Measurements from ENCODE around the gene PRMT9. TPM values are rescaled to one million over a fixed set of nuclear protein-coding genes. Genes with fewer than 3 reads are reported as not detected.

PRMT9 gene
- total and polyA plus RNA-seq, 10 of the 15 experiments (the other 5 are each of a cell fraction or from before 2014, with no cell fraction given): 4.1 to 11.8 (median 7.6) TPM

DNA sequence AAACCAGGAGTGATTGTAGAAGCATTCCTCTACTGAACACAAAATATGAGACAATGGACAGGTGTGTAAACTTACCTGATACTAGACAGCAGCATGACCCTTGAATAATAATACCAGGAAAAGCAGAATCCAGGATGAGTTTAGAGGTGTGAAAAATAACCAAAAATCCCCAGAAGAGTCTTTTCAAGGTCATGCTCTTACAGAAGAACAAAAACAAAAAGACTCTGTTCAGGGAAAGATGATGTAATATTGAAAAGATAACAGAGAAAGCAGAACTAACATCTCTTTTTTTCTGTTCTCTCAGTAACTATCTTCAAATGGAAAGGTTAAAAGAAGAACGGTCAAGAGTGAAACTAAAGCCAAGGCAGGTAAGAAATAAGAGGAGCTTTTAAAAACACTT, 33.9 kb upstream of the PRMT9 start (continued):
- TF ChIP-seq, protein P1, sequence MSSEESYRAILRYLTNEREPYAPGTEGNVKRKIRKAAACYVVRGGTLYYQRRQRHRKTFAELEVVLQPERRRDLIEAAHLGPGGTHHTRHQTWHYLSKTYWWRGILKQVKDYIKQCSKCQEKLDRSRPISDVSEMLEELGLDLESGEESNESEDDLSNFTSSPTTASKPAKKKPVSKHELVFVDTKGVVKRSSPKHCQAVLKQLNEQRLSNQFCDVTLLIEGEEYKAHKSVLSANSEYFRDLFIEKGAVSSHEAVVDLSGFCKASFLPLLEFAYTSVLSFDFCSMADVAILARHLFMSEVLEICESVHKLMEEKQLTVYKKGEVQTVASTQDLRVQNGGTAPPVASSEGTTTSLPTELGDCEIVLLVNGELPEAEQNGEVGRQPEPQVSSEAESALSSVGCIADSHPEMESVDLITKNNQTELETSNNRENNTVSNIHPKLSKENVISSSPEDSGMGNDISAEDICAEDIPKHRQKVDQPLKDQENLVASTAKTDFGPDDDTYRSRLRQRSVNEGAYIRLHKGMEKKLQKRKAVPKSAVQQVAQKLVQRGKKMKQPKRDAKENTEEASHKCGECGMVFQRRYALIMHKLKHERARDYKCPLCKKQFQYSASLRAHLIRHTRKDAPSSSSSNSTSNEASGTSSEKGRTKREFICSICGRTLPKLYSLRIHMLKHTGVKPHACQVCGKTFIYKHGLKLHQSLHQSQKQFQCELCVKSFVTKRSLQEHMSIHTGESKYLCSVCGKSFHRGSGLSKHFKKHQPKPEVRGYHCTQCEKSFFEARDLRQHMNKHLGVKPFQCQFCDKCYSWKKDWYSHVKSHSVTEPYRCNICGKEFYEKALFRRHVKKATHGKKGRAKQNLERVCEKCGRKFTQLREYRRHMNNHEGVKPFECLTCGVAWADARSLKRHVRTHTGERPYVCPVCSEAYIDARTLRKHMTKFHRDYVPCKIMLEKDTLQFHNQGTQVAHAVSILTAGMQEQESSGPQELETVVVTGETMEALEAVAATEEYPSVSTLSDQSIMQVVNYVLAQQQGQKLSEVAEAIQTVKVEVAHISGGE (CRISPR knock-in tag; IDR thresholded peaks at IDR 0.05): no peak
- TF ChIP-seq, protein P2, sequence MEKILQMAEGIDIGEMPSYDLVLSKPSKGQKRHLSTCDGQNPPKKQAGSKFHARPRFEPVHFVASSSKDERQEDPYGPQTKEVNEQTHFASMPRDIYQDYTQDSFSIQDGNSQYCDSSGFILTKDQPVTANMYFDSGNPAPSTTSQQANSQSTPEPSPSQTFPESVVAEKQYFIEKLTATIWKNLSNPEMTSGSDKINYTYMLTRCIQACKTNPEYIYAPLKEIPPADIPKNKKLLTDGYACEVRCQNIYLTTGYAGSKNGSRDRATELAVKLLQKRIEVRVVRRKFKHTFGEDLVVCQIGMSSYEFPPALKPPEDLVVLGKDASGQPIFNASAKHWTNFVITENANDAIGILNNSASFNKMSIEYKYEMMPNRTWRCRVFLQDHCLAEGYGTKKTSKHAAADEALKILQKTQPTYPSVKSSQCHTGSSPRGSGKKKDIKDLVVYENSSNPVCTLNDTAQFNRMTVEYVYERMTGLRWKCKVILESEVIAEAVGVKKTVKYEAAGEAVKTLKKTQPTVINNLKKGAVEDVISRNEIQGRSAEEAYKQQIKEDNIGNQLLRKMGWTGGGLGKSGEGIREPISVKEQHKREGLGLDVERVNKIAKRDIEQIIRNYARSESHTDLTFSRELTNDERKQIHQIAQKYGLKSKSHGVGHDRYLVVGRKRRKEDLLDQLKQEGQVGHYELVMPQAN (conservative IDR thresholded peaks at IDR 0.05): no peak

DNA sequence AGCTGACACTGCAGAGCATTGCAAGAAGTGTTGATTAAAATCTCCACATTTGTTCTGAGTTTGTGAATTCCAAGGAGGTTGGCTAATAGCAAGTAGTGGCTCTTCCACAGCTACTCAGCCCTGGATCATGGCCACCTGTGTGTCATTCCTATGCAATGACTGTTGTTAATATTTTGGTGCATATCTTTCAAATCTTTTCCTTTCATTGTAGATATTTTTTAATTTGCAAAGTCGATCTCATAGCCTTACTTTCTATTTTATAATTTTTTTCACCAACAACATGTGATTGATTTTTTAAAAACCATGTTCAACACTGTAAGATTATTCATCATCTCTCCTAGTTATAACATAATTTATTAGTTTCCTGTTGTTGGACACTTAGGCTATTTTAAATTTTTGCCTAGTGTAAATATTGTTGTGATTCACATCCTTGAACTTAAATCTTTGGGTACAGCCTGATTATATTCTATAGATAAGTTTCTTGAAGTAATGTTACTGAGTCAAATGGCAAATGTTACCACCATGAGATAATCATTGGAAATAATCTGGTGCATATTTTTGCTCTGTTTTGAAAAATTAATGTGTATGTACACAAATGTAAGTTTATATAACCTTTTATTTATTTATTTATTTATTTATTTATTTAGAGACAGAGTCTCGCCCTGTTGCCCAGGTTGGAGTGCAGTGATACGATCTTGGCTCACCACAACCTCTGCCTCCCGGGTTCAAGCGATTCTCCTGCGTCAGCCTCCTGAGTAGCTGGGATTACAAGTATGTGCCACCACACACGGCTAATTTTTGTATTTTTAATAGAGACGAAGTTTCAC, 30.8 kb upstream of the PRMT9 start:
- no peak overlapping the region for H2AFZ ChIP-seq (ENCODE audit: control insufficient read depth, low read depth, low read length)
- no peaks in the 10 kb centered on the region for H3K79me2 ChIP-seq (ENCODE audit: control insufficient read depth, insufficient read depth, low read length)
- ChIA-PET POLR2A (no interaction called here), RAD21 (ENCODE audit: unreplicated experiment) (no interaction called here), CTCF (interaction anchor here (1.9 to 10.7 kb wide), 3 partner anchors 10 to 151 kb away, joined by 5 to 343 read pairs (median 5); no protein-coding TSS in a partner anchor), SMC1A (ENCODE audit: uncharacterized antibody, unreplicated experiment) (interaction anchor here (1.4 to 8.1 kb wide), 5 partner anchors 9 to 149 kb away, joined by 4 to 251 read pairs (median 6); partner anchors contain the start of genes ARHGAP10 and TMEM184C)
- no peak overlapping the region for H3K4me2 ChIP-seq (ENCODE audit: control insufficient read depth, insufficient read depth)
- FAIRE-seq (no peak), ATAC-seq (no peak), DNase-seq (ENCODE audit: low read depth, low spot score) (no peak)
- no peak overlapping the region for H3K27ac ChIP-seq (ENCODE audit: control insufficient read depth, insufficient read depth)
- WGBS (ENCODE audit: insufficient coverage, insufficient replicate concordance, low lambda C conversion rate, missing lambda C conversion rate): 76% methylated on average over 8 of the region's 8 CpGs
- no peak overlapping the region for H3K4me3 ChIP-seq
- no peaks in the 10 kb centered on the region for H3K36me3 ChIP-seq (ENCODE audit: control insufficient read depth in 2 of 2, insufficient read depth in 2 of 2, low read length in 1 of 2)
- H3K27me3 ChIP-seq (replicated peaks in 1 of 2; ENCODE audit: control insufficient read depth in 2 of 2, insufficient read depth in 2 of 2, low read length in 1 of 2): no peaks in the 10 kb centered on the region
- peaks cover 18% of the 10 kb centered on the region for H3K4me1 ChIP-seq (ENCODE audit: control insufficient read depth, insufficient read depth, low read length)
- H4K20me1 ChIP-seq (ENCODE audit: control insufficient read depth, insufficient read depth): no peaks in the 10 kb centered on the region
- H3K9me3 ChIP-seq (replicated peaks; ENCODE audit: control insufficient read depth, insufficient read depth, low read length): no peaks in the 10 kb centered on the region
- in situ Hi-C loops (cut with MboI) (no loop called here), intact Hi-C loops (cut with micrococcal nuclease; ENCODE audit: unreplicated experiment) (no loop called here)
- BruUV-seq (replicated peaks): no TSS peak
- H3K9ac ChIP-seq (ENCODE audit: control insufficient read depth, insufficient read depth, low read length): no peak overlapping the region
- TF ChIP-seq DPF2 (IDR thresholded peaks at IDR 0.05): no peak
- TF ChIP-seq MTA2 (IDR thresholded peaks at IDR 0.05; ENCODE audit: low read depth): no peak
- TF ChIP-seq EGR1 (IDR thresholded peaks at IDR 0.05; ENCODE audit: borderline replicate concordance in 1 of 2, low read depth in 2 of 2, low read length in 2 of 2): no peak
- TF ChIP-seq, protein P3, sequence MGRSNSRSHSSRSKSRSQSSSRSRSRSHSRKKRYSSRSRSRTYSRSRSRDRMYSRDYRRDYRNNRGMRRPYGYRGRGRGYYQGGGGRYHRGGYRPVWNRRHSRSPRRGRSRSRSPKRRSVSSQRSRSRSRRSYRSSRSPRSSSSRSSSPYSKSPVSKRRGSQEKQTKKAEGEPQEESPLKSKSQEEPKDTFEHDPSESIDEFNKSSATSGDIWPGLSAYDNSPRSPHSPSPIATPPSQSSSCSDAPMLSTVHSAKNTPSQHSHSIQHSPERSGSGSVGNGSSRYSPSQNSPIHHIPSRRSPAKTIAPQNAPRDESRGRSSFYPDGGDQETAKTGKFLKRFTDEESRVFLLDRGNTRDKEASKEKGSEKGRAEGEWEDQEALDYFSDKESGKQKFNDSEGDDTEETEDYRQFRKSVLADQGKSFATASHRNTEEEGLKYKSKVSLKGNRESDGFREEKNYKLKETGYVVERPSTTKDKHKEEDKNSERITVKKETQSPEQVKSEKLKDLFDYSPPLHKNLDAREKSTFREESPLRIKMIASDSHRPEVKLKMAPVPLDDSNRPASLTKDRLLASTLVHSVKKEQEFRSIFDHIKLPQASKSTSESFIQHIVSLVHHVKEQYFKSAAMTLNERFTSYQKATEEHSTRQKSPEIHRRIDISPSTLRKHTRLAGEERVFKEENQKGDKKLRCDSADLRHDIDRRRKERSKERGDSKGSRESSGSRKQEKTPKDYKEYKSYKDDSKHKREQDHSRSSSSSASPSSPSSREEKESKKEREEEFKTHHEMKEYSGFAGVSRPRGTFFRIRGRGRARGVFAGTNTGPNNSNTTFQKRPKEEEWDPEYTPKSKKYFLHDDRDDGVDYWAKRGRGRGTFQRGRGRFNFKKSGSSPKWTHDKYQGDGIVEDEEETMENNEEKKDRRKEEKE (IDR thresholded peaks at IDR 0.05): no peak
- TF ChIP-seq, protein P4, sequence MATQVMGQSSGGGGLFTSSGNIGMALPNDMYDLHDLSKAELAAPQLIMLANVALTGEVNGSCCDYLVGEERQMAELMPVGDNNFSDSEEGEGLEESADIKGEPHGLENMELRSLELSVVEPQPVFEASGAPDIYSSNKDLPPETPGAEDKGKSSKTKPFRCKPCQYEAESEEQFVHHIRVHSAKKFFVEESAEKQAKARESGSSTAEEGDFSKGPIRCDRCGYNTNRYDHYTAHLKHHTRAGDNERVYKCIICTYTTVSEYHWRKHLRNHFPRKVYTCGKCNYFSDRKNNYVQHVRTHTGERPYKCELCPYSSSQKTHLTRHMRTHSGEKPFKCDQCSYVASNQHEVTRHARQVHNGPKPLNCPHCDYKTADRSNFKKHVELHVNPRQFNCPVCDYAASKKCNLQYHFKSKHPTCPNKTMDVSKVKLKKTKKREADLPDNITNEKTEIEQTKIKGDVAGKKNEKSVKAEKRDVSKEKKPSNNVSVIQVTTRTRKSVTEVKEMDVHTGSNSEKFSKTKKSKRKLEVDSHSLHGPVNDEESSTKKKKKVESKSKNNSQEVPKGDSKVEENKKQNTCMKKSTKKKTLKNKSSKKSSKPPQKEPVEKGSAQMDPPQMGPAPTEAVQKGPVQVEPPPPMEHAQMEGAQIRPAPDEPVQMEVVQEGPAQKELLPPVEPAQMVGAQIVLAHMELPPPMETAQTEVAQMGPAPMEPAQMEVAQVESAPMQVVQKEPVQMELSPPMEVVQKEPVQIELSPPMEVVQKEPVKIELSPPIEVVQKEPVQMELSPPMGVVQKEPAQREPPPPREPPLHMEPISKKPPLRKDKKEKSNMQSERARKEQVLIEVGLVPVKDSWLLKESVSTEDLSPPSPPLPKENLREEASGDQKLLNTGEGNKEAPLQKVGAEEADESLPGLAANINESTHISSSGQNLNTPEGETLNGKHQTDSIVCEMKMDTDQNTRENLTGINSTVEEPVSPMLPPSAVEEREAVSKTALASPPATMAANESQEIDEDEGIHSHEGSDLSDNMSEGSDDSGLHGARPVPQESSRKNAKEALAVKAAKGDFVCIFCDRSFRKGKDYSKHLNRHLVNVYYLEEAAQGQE (IDR thresholded peaks at IDR 0.05; ENCODE audit: low read depth, low read length): no peak
- no peak for TF ChIP-seq RBBP5 (conservative IDR thresholded peaks at IDR 0.05)

Measured in GM12878 (cell line).